NOMO-1 treated with dmso at 0.1 percent for 144 hours (cell line): ENCODE data around the gene RAB4A.

Source experiments
- DNase-seq: peaks from one replicate; lab custom pipeline; 2025; ENCODE audit not compliant: unreplicated experiment; lab: John Stamatoyannopoulos, UW

Gene RAB4A

DNA sequence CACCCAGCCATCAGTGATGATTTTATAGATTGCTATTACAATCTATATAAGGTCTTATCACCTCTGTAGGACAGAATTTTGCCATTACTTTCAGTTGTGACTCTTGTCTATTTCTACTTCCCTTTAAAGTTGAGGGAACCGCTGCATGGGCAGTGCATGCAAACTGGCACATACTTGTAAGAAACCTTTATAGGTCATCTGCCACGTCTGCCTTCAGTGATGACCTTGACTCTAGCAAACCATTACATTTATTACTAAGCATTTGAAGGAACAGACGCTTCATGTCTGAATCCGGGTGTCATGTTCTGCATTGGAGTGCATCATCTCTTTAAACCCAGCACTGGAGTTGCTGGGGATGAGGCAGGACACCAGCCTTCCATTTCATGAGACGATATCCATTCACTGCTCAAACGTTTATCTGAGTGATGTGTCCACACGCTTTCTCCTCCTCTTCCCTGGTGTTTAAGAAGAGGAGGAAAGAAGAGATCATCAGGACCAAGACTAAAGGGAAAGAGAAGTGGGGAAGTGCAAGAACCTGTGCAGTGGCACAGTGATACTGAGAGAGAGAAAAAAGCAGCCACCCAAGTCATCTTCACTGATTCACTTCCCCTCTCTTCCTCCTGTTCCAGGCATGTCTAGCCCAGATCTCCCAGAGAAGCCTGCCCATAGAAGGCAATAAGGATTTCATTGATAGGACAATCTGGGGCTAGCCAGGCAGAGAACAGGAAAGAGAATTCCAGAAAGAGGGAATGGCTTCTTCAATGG is 57.9 kb downstream of the RAB4A start:
- no peak for DNase-seq

DNA sequence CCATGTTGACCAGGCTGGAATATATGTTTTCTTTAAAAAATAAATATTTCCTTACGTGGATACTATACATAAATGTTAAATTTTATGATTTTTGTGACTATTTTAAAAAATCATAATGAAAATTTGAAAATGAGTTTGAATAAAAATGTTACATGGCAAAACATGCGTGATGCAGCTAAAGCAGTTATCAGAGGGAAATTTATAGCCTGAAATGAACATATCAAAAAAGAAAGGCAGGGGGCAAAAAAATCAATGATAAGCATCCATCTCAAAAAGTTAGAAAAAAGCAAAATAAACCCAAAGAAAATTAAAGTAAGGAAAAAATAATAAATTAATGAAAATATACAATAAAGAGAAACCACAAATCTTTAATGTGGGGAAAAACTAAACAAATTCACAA is 63.4 kb downstream of the RAB4A start:
- DNase-seq: no peak

- DNase-seq: no peak
Observed at GRCh38 chr1:229334716-229335115, 63.8 kb downstream of the RAB4A start.

DNA sequence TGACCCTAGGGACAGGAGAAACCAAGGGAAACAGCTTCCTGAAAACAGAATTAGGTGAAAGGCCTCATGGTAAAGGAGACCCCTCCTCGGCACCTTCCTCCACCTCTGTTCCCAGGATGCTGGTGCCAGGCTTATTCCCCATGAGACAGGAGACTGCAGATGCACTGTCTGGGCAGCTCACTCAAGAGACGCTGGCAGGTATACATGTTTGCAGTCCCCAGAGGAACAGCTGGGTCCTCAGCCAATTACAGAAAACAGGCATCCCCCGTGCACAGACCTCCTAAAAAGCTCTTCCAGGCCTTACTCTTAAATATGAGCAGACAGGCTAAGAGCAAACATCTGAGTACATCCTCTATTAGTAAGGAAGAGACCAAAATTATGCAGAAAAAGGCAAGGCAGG is 65.4 kb downstream of the RAB4A start:
- DNase-seq: no peak

DNA sequence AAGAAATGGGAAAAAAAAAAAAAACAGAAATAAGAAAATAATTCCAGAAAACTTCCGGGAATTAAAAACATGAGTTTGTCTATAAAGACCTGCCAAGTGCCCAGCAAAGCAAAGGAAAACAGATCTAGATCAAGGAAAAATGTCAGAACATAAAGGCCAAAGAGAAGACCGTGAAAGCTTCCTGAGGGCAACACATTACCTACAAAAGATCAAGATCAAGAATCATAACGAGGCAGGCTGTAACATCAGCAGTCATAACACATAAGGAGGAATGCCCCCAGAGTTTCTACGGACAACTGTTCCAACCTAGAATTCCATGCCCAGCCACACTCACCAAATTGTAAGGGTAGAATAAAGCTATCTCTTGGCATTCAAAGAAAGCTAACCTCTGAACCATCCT is 68.2 kb downstream of the RAB4A start:
- DNase-seq: no peak

DNA sequence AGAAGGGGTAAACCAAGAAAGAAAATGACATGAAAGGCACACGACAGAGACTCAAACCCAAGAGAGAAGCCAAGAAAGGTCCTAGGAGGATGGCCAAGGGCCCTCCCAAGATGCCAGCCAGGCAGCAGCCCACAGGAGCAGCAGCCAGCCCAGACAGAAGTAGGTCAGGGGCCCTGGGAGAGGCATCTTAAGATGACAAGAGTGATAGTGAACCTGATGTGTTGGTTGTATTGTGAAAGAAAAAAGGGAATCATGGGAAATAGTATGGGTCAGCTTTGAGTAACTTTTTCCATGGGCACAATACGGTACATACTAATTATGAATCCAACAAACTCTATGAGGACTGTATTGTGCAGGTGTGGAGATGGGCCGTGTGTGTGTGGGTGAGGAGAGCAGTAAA is 68.6 kb downstream of the RAB4A start:
- DNase-seq: no peak

- no peak for DNase-seq
Observed at GRCh38 chr1:229340496-229340895, 69.6 kb downstream of the RAB4A start.

GRCh38 chr1:229341774-229342655 is 71.1 kb downstream of the RAB4A start:
- DNase-seq: peak; percentile 93

DNA sequence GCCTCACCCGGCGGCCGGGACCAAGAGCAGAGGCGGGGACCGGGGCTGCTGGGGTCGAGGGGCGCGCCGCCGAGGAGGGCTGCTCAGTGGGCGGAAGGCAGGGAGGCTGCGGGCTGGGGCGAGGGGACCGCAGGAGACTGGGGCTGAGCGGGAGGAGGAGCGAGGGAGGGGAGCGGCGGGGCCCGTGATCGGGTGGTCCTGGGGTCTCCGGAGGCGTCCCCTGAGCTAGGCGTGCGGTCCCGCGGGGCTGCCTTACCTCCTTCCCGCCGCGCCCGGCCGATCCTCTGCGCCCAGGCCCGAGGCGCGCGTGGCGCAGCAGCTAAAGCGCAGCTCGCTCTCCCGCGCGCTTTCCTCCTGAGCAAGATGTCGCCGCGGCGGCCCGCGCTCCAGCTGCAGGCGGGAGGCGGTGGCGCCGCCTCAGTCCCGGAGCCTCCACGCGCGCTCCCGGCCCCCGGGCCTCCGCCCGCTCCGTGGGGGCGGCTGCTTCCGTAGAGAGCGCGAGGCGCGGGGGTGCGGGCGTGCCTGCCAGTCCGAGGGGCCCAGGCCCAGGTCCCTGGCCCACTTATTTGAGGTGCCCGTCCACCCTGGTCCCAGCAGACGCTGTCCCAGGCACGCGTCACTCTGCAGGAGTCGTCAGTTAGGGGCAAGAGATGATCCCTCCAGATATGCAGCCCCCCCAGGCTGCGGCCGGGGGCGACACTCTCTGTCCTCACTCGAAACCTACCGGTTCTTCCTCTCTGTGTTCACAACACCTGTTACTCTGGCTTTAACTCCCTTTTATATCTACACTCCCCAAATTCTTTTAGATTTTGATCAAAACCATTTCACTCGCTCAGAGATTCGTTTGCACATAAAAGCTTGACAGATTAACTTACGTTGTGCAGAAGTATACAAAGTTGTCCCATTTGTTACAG is 72.0 kb downstream of the RAB4A start, which contains the start of gene CCSAP:
Gene CCSAP (minus strand): TSS at position 392 of the 914 bp plus-strand sequence. CDS start 582 bp downstream, outside the sequence.
- peak; percentile 54 for DNase-seq

GRCh38 chr1:229344139-229344538 is 73.2 kb downstream of the RAB4A start:
- no peak for DNase-seq

- no peak for DNase-seq
Observed at GRCh38 chr1:229344937-229345684, 74.2 kb downstream of the RAB4A start.

- no peak for DNase-seq
Observed at GRCh38 chr1:229347528-229347927, 76.6 kb downstream of the RAB4A start.

GRCh38 chr1:229349463-229350385 is 78.8 kb downstream of the RAB4A start:
- no peak for DNase-seq

DNA sequence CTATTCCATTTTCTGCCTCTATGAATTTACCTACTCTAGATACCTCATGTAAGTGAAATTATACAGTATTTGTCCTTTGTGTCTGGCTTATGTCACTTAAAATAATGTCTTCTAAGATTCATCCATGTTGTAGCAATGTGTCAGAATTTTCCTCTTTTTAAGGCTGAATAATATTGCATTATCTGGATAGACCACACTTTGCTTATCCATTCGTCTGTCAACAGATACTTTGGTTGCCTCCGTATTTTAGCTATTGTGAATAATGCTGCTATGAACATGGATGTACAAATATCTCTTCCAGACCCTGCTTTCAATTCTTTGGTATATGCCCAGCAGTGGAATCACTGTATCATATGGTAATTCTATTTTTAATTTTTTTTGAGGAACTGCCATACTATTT is 82.1 kb downstream of the RAB4A start:
- DNase-seq: no peak

- DNase-seq: no peak
Observed at GRCh38 chr1:229354226-229354625, 83.3 kb downstream of the RAB4A start.
